K562 (cell line): ENCODE data around the gene MYOT.

Experiments
- CTCF ChIP-seq, 3 experiments: IDR thresholded peaks in 2 of 3; conservative IDR thresholded peaks in 1 of 3; 2 replicates each; pipeline ENCODE4 v1.5.1; 2011 to 2012; ENCODE audit warnings: low read length in 3 of 3, mild to moderate bottlenecking in 3 of 3, control low read depth in 2 of 3, improper control_type of control experiment in 1 of 3, inconsistent platforms in 1 of 3, low read depth in 1 of 3, mixed read lengths in 1 of 3, moderate library complexity in 1 of 3; ENCODE audit not compliant: insufficient read depth in 2 of 3
- EP300 ChIP-seq: IDR thresholded peaks from 2 replicates; pipeline ENCODE4 v1.6.1; 2012; ENCODE audit warnings: low read length, improper control_type of control experiment
- PHF8 ChIP-seq: fragments of 200-600 bp; sonication (generic); IDR thresholded peaks from 2 replicates; pipeline ENCODE4 v1.6.1; 2012; ENCODE audit warnings: mixed run types, mild to moderate bottlenecking, inconsistent platforms, low read length, moderate library complexity, borderline replicate concordance
- POLR2AphosphoS5 ChIP-seq: IDR thresholded peaks from 2 replicates; pipeline ENCODE4 v1.6.1; 2011; ENCODE audit warnings: mild to moderate bottlenecking, low read depth, low read length, moderate library complexity; ENCODE audit not compliant: control insufficient read depth, insufficient read depth
- POLR2G ChIP-seq: fragments of 200-400 bp; formaldehyde crosslinking; IDR thresholded peaks from 2 replicates; pipeline ENCODE4 v1.6.1; 2017; ENCODE audit warnings: low read depth, mild to moderate bottlenecking, antibody characterized with exemption, low read length, moderate library complexity
- POU5F1 ChIP-seq: fragments of 150-350 bp; IDR thresholded peaks from 2 replicates; pipeline ENCODE4 v1.6.1; 2014; ENCODE audit warnings: borderline replicate concordance, low read length, low read depth, mild to moderate bottlenecking; ENCODE audit not compliant: partially characterized antibody
- RAD21 ChIP-seq, 2 experiments: fragments of 250-450 bp in 1 of 2; fragments of 450-650 bp in 1 of 2; sonication (Bioruptor Pico) in 1 of 2; formaldehyde crosslinking in 1 of 2; IDR thresholded peaks in 1 of 2; conservative IDR thresholded peaks in 1 of 2; 2 replicates each; pipeline versions ENCODE4 v1.4.0 to v1.8.0; 2020 to 2022; ENCODE audit warnings: mild to moderate bottlenecking in 2 of 2, moderate library complexity in 1 of 2
- SIN3B ChIP-seq: fragments of 450-650 bp; IDR thresholded peaks from 2 replicates; pipeline ENCODE4 v1.6.1; 2017; ENCODE audit warnings: low read depth, mild to moderate bottlenecking, moderate library complexity
- SNAPC5 ChIP-seq: fragments of 250-450 bp; sonication (Bioruptor Pico); IDR thresholded peaks from 2 replicates; pipeline ENCODE4 v1.8.0; 2021; ENCODE audit warnings: moderate library complexity, mild to moderate bottlenecking, inconsistent platforms
- ZFP1 ChIP-seq: fragments of 450-650 bp; formaldehyde crosslinking; IDR thresholded peaks from 2 replicates; pipeline ENCODE4 v1.4.0; 2020; ENCODE audit warnings: mild to moderate bottlenecking, mixed read lengths
- ZNF41 ChIP-seq: fragments of 250-450 bp; sonication (Bioruptor Pico); conservative IDR thresholded peaks from 2 replicates; pipeline ENCODE4 v1.4.0; 2020; ENCODE audit warnings: mild to moderate bottlenecking
- ZNF551 ChIP-seq: fragments of 250-450 bp; sonication (Bioruptor Pico); IDR thresholded peaks from 2 replicates; pipeline ENCODE4 v1.5.0; 2021; ENCODE audit warnings: mild to moderate bottlenecking, moderate library complexity

GRCh38 chr5:137891849-137892248, 24.2 kb downstream of the MYOT start:
- peak in 2 of 3 experiments; percentile 17 to 34; a peak in 1 of 6 replicates for TF ChIP-seq CTCF (IDR thresholded peaks at IDR 0.05 in 2 of 3, conservative IDR thresholded peaks at IDR 0.05 in 1 of 3; ENCODE audit: insufficient read depth in 2 of 3, low read depth in 1 of 3, low read length in 3 of 3)
- TF ChIP-seq ZNF41 (CRISPR knock-in tag): no peak
- TF ChIP-seq ZFP1: no peak
- TF ChIP-seq EP300: no peak
- TF ChIP-seq PHF8: no peak
- TF ChIP-seq POU5F1: no peak
- TF ChIP-seq POLR2G: no peak
- TF ChIP-seq RAD21 (CRISPR knock-in tag; conservative IDR thresholded peaks at IDR 0.05 in 1 of 2, IDR thresholded peaks at IDR 0.05 in 1 of 2): no peak
- no peak for TF ChIP-seq POLR2AphosphoS5
- TF ChIP-seq SNAPC5: no peak
- TF ChIP-seq SIN3B: no peak
- TF ChIP-seq ZNF551 (CRISPR knock-in tag): no peak
